ENCODE data around the gene TYROBP.
"Not testable (repeated sequence)": the region's sequence is repeated elsewhere in the genome, so short reads cannot be mapped to it uniquely, and the experiment has no call there.

The TYROBP gene

DNA sequence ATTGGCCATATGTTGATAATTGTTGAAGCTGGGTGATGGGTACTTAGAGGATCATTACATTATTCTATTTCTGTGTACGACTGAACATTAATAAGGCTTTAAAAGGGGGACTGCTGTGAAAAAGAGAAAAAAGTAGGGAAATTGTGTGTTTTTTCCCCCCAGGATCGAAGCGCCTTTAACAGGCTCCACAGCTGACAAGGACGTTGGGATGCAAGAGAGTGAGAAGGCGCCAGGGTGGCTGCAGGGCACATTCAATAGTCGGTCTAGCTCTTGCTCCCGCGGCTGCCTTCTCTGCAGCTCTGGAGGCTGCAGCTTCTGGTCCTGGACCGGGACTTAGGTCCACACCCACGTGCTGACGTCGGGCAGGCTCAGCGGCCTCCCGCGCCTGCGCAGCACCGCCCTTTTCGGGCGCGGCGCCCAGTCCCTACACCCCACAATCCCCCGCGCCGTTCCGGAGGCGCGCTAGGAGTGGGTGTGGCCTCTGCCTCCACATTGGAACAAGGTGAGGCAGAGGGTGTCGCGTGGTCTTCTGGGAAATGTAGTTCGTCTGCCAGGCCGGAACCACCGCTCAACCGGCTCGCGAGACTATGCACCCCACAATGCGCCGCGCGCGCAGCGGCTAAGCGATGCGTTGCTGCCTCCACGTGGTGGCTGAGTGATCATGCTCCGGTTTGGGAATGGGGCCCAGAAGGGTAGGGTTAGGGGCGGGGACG lies 23.2 kb upstream of the TYROBP start:
- DNase-seq = peak; percentile 99

- DNase-seq = no peak
Measured at GRCh38 chr19:35929876-35930275, 21.8 kb upstream of the TYROBP start.

- no peak for DNase-seq
Measured at GRCh38 chr19:35928507-35928906, 20.4 kb upstream of the TYROBP start.

DNA sequence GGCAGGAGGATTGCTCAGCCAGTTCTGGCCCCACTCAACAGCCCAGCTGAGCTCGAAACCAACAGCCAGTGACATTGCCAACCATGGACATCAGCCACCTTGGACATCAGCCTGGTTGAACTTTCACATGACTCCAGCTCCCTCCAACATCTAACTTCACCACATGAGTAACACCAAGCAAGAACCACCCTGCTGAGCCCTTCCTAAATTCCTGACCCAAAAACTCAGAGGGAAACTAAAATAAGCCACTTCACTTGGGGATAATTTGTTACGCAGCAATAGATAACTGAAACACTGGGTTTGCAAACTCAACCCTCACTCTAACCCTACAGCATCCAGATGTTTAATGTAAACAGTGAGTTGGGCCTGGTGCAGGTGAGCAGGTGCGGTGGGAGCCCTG lies 17.4 kb upstream of the TYROBP start:
- no peak for DNase-seq

DNA sequence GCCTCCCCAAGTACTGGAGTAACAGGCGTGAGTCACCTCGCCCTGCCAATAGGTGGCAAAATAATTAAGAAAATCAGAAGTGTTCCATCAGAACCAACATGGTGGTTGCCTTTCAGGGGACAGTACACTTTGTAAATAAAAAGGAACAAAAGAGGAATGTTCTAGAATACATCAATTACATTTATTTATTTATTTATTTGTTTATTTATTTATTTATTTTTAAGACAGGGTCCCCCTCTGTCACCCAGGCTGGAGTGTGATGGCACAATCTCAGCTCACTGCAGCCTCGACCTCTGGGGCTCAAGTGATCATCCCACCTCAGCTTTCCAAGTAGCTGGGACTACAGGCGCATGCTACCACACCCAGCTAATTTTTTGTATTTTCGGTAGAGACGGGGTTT lies 12.9 kb upstream of the TYROBP start:
- no peak for DNase-seq

GRCh38 chr19:35919306-35919705 lies 11.2 kb upstream of the TYROBP start:
- DNase-seq = no peak

GRCh38 chr19:35915443-35915842 lies 7.3 kb upstream of the TYROBP start:
- DNase-seq = no peak

DNA sequence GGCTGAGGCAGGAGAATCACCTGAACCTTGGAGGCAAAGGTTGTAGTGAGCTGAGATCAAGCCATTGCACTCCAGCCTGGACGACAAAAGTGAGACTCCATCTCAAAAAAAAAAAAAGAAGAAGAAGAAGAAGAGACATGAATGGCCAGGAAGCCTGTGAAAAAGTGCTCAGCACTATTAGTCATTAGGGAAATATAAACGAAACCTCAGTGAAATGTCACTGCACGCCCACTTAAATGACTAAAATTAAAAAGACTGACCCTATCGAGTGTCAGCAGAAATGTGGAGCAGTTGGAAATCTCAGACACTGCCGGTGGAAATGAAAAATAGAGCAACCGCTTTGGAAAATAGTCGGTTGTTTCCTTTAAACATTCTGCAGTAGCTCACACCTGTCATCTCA lies 5.5 kb upstream of the TYROBP start:
- DNase-seq = no peak

DNA sequence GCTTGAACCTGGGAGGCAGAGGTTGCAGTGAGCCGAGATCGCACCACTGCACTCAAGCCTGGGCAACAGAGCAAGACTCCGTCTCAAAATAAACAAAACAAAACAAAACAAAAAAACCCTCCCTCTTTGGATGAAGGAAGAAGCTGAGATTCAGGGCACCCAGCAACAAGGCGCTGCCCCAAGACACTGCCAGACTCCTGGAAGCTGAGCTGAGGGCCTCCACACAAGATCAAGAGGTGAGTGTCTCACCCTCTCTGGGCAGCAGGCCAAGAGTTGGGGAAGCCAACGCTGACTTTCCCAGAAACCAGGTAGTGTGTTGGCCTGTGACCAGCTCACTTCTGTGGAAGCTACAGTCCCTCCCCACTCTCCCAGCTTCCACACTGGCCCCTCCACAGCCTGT lies 3.7 kb upstream of the TYROBP start:
- DNase-seq = no peak

DNA sequence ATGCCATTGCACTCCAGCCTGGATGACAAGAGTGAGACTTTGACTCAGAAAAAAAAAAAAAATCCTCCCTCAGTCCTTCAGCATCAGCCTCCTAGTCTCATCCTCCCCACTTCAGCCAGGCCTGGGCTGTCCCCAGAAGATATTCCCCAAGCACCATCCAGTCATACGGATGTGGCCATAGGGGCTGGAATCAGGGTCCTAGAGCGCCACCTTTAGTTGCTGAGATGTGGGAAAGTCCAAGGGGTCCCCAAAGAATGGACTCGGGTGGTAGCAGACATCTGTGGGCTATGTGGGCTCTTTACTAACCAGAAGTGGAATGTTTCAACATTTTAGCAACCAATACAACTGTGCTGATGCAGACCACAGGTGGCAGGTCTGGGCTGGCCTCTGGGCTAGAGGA lies 3.1 kb upstream of the TYROBP start:
- no peak for DNase-seq

DNA sequence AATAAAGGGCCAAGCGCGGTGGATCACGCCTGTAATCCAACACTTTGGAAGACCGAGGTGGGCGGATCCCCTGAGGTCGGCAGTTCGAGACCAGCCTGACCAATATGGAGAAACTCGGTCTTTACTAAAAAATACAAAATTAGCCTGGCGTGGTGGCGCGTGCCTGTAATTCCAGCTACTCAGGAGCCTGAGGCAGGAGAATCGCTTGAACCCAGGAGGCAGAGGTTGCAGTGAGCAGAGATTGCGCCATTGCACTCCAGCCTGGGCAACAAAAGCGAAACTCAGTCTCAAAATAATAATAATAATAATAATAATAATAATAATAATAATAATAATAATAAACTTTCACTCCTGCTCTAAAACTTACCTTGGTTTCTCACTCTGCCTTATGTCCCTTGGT lies 2.3 kb upstream of the TYROBP start:
- DNase-seq = not testable (repeated sequence)

DNA sequence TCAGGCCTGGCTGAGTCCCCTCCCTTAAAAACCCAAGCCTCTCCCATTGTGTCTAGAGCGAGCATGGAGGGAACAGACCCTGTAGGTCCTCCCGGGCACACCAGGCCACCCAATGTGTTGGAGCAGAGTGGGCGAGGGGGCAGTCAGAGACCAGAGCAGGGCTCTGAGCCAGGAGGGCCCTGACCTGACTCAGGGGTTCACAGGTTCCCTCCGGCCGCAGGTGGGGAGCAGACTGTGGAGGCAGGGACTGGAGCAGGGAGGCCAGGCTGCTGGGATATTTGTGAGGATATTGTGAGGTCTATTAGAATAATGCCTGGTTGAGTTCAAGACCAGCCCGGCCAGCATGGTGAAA lies 1.6 kb upstream of the TYROBP start:
- no peak for DNase-seq

DNA sequence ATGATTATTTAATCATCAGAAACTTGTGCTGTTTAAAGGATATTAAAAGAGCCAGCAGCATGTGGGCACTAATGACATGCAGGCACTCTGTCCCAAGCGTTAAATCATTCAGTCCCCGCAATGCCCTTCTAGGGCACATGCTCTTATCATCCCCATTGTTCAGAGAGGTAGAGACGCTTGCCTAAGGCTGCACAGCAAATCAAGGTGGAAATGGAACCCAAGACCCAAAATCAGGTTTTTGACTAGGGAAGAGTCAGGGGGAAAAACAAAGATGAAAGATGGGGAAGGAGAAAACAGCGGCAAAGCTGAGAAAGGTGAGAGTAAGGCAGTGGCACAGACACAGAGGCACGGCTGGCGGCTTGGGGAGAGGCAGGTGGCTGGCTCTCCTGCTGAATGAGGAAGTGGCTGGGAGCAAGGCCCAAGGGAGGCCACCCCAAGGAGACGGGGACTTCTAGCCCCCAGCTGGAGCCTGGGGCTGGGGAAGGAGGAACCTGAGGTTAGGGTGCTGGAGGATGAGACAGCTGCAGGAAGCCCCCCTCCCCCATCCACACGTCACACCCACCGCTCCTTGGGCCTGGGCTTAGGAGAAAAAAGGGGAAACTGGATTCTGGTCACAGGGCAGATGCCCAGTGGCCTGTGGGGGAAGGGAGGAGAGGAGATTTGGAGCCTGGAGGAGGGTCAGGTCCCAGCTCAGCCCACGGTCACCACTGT lies 1.0 kb upstream of the TYROBP start:
- no peak for DNase-seq

GRCh38 chr19:35907377-35907745 lies 734 bp downstream of the TYROBP start:
- no peak for DNase-seq

- DNase-seq = no peak
Measured at GRCh38 chr19:35905178-35905727, 2.8 kb downstream of the TYROBP start.

DNA sequence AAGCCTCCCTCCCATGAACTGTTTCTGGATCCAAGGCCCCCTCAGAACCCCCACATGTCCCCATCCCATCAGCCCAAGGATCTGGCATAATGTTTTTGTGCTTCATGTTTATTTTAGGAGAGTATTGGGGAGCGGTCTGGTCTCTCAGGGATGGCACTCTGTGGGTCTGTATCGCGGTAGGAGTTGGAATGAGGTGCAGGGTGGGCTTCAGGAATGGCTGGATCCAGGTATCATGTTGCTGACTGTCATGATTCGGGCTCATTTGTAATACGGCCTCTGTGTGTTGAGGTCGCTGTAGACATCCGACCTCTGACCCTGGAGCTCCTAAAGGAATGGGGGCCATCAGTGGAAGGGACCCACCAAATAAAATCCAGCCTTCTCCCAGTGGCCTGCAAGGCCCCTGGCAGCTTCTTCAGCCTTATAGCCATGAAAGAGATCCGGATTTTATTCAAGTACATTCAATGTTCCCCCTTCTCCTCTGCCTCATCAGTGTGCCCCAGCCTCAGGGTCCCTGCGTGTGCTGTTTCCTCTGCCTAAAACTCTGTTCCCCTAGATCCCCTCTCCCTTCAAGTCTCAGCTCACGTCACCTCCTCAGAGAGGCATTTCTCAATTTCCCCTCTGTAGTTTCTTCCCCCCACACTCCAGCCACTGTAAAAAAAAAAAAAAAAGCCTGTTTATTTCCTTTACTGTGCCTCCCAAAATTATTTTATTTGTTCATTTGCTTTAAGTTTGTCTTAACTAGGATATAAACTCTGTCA lies 3.6 kb downstream of the TYROBP start:
- no peak for DNase-seq

GRCh38 chr19:35903550-35904179 lies 4.4 kb downstream of the TYROBP start:
- DNase-seq = peak; percentile 67

- no peak for DNase-seq
Measured at GRCh38 chr19:35902870-35903475, 5.1 kb downstream of the TYROBP start.

DNA sequence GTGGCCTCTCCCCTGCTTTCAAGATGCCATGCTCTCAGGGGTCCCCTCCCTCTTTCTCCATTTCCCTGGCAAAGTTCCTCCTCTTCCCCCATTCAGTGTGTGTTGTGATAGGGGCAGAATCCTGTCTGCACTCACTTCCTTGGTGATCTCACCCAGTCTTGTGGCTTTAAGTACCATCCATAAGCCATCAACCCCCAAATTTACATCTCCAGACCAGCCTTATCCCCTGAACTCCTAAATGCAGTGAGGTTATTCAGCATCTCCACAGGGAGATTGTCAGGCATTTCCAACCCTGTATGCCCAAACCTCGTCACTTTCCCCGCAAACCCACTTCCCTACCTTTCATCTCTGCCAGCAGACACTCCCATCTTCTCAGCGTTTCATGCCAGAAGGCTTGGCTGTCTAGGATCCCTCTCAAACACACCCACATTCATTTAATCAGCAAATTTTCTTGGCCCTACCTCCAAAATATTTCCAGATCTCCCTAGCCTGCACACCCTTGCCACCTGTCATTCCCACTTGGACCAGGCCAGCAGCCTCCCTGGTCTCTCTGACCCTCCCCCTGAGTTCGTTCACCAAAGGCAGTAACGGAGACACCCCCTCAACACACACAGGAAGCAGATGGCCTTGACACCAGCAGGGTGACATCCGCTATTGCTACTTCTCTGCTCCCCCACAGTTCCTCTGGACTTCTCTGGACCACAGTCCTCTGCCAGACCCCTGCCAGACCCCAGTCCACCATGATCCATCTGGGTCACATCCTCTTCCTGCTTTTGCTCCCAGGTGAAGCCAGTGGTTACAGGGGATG lies 6.0 kb downstream of the TYROBP start, which contains the start of gene HCST:
Gene HCST, plus strand, starts transcription at position 676 of the 808 bp plus-strand sequence. Its CDS starts 65 bp downstream, at position 741.
- DNase-seq = no peak

DNA sequence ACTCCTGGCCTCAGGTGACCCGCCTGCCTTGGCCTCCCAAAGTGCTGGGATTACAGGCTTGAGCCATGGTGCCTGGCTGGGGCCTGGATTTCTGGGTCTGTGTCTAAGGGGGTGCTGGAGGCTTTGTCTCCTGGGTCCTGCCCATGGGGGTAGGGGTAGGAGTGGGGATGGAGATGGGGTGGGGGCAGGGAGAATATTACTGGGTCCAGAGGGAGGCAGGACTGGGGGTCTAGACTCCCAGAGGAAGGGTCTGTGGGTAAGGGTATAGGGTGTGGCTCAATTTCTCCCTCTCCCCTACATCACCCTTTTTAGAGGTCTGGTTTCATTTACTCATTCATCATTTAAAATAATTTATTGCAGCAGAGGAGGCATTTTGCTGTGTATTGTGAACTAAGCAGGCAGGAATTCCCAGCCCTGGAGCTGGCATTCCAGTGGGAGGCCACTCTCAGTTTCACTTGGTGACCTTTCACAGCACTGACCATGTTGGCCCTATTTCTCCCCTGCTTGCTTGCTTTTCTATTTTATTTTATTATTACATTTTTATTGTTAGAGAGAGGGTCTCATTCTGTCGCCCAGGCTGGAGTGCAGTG lies 6.9 kb downstream of the TYROBP start:
- DNase-seq = no peak

DNA sequence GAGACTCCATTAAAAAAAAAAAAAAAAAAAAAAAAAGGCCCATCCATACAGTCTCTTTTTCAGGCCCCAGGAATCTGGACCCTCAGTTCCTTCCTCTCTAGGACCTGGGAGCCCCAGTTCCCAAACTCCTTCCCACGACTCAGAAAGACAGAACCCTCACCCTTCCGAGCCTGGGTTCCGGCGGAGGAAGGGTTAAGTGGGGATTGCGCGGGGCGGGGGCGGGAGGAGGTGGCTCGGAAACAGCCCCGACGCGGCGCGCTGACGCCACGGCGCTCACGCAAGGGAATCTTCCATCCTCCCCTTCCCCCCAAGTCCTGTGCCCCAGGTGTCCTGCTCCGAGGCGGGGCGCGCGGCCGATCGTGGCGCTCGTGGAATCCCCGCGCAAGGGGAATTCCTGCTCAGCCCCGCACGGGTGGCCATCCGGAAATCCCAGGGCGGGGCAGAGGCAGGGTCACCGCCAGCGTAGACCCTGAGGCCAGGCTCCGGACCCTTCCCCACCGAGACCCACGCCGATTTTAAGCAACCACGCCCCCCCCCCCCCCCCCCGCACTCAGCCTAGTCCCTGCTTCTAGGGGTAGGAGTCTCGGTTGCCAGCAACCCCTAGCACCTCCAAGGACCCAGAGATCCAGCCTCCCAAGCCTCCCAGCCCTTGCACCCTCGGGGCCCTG lies 8.4 kb downstream of the TYROBP start:
- DNase-seq = peak; percentile 80
